Adrenal gland (tissue), 19 donors: ENCODE measurements around the gene PNMT. TPM values are rescaled to one million over a fixed set of nuclear protein-coding genes. Genes with fewer than 3 reads are reported as not detected.

Experiments used
- DNase-seq, 7 donors: peaks; one replicate each; pipeline ENCODE4 v3.0.0-alpha.2; 2019 to 2020
- H3K27ac ChIP-seq, 5 donors: fragments of 200-600 bp; sonication (generic) in 4 of 5; 1 replicate in 3 of 5; 2 replicates in 2 of 5; pipeline versions ENCODE4 v1.5.1 to v1.8.0; 2016 to 2020; ENCODE audit warnings: mild to moderate bottlenecking in 1 of 5
- H3K27me3 ChIP-seq: fragments of 200-600 bp; 2 replicates; pipeline ENCODE4 v1.8.0; 2021
- H3K36me3 ChIP-seq, 2 donors: fragments of 200-600 bp; replicated peaks in 1 of 2; 1 replicate in 1 of 2; 2 replicates in 1 of 2; pipeline versions ENCODE4 v1.5.1 to v1.8.0; 2018 to 2022
- H3K4me1 ChIP-seq, 2 donors: fragments of 200-600 bp; replicated peaks in 1 of 2; 1 replicate in 1 of 2; 2 replicates in 1 of 2; pipeline versions ENCODE4 v1.5.1 to v1.8.0; 2018 to 2021
- H3K4me3 ChIP-seq, 4 donors: fragments of 200-600 bp; sonication (generic) in 3 of 4; one replicate each; pipeline ENCODE4 v1.5.1; 2016 to 2018
- H3K9me3 ChIP-seq, 3 donors: fragments of 200-600 bp; sonication (generic) in 1 of 3; replicated peaks in 1 of 3; 1 replicate in 2 of 3; 2 replicates in 1 of 3; pipeline versions ENCODE4 v1.5.1 to v1.8.0; 2016 to 2021
- POLR2A ChIP-seq, 2 donors: fragments of 450-650 bp; IDR thresholded peaks; one replicate each; pipeline ENCODE4 v1.6.1; 2017; ENCODE audit warnings: antibody characterized with exemption in 2 of 2, mild to moderate bottlenecking in 2 of 2, moderate library complexity in 1 of 2
- WGBS, 4 donors: extraction: QIAGEN DNeasy Blood & Tissue Kit in 2 of 4; methylation state at CpG; one replicate each; pipeline versions ENCODE4 v1.1.5 to v1.1.7; 2013 to 2017; 5-methylcytosine and 5-hydroxymethylcytosine counted together
- intact Hi-C, 2 donors: fragments of 100-400 bp; cut with DNase I; formaldehyde crosslinking; loops; one replicate each; pipeline versions ENCODE4 v1.14.1 to v1.15.0; 2022 to 2023
- long read RNA-seq, 10 donors: library from polyadenylated mRNA in 3 of 10; unstranded in 2 of 10; stranded (forward) in 1 of 10; transcript quantifications; one replicate each; pipeline ENCODE4 v2.0.0 and lab custom pipeline, GENCODE V29; 2021 to 2026
- polyA plus RNA-seq, 3 donors: library from polyadenylated mRNA; stranded (reverse); fragments of 200-250 nt in 2 of 3; fragments of 350-450 nt in 1 of 3; fragmentation: Illumina TruSeq in 1 of 3; extraction: RNeasy Lipid Tissue Mini Kit (QIAGEN cat#74804) in 1 of 3; gene quantifications; one replicate each; pipeline ENCODE4 v1.2.3, GENCODE V29; 2013 to 2014
- total RNA-seq, 9 donors: library from RNA; depleted of rRNA in 4 of 9; stranded (reverse); fragments of >200 nt in 4 of 9; fragments of 120-200 nt in 1 of 9; fragmentation: NEBNext Ultra II Directional in 1 of 9; extraction: Animal tissue kit (Norgen Biotek cat#: 25700) in 1 of 9; gene quantifications; one replicate each; pipeline versions ENCODE4 v1.1.0 to v1.2.4, GENCODE V29; 2013 to 2023
- TF ChIP-seq, protein P1 (sequence below), 6 experiments: fragments of 450-650 bp in 4 of 6; fragments of 200-600 bp in 2 of 6; sonication (generic) in 1 of 6; IDR thresholded peaks; 1 replicate in 5 of 6; 2 replicates in 1 of 6; pipeline versions ENCODE4 v1.5.1 to v1.8.0; 2016 to 2021; ENCODE audit warnings: antibody characterized with exemption in 6 of 6, mild to moderate bottlenecking in 2 of 6, moderate library complexity in 1 of 6
- donor health status: healthy with polysubstance abuse.
- donor health status: Bipolar disorder and iron deficiency.
- donor health status: DM: yes; HTN: yes; CAD: no.
- donor health status: DM: no; HTN: no; CAD: no.
- donor health status: DM: no; HTN: no; CAD: no.
- donor health status: DM: yes; HTN: yes; CAD: no.

Gene PNMT, protein sequence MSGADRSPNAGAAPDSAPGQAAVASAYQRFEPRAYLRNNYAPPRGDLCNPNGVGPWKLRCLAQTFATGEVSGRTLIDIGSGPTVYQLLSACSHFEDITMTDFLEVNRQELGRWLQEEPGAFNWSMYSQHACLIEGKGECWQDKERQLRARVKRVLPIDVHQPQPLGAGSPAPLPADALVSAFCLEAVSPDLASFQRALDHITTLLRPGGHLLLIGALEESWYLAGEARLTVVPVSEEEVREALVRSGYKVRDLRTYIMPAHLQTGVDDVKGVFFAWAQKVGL
- 100 to 1,000 TPM in 3 of 9 donors, 10 to 100 TPM in 1, 1 to 10 TPM in 3, under 1 TPM in 1, not detected in 1; 0.47 to 366 (median 8.4) TPM for total RNA-seq
- 100 to 1,000 TPM; 185 to 593 (median 477) TPM for polyA plus RNA-seq
- long read RNA-seq, donor 1 = 0 reads
- long read RNA-seq, donor 2, partial matches to known transcripts = 0 of 1 reads
- long read RNA-seq, donor 2, other reads (novel, unspliced or antisense) = 0 of 1 reads
- long read RNA-seq, donor 3 = 0 reads
- long read RNA-seq, donor 4 = 0 reads
- long read RNA-seq, donor 5, partial matches to known transcripts = 0 of 3 reads
- long read RNA-seq, donor 5, other reads (novel, unspliced or antisense) = 1 of 3 reads
- long read RNA-seq, donor 6, transcript PNMT-201 (3 exons, 1,253 nt) = major isoform, 387 of 518 reads
- long read RNA-seq, donor 6, partial matches to known transcripts = 27 of 518 reads
- long read RNA-seq, donor 6, other reads (novel, unspliced or antisense) = 100 of 518 reads
- long read RNA-seq, donor 7 = 0 reads
- long read RNA-seq, donor 8 = 0 reads
- long read RNA-seq, donor 9 = 0 reads
- long read RNA-seq, donor 10, transcript PNMT-201 (3 exons, 1,253 nt) = major isoform, 6 of 6 reads
- long read RNA-seq, donor 10, partial matches to known transcripts = 0 of 6 reads
- long read RNA-seq, donor 10, other reads (novel, unspliced or antisense) = 0 of 6 reads

DNA sequence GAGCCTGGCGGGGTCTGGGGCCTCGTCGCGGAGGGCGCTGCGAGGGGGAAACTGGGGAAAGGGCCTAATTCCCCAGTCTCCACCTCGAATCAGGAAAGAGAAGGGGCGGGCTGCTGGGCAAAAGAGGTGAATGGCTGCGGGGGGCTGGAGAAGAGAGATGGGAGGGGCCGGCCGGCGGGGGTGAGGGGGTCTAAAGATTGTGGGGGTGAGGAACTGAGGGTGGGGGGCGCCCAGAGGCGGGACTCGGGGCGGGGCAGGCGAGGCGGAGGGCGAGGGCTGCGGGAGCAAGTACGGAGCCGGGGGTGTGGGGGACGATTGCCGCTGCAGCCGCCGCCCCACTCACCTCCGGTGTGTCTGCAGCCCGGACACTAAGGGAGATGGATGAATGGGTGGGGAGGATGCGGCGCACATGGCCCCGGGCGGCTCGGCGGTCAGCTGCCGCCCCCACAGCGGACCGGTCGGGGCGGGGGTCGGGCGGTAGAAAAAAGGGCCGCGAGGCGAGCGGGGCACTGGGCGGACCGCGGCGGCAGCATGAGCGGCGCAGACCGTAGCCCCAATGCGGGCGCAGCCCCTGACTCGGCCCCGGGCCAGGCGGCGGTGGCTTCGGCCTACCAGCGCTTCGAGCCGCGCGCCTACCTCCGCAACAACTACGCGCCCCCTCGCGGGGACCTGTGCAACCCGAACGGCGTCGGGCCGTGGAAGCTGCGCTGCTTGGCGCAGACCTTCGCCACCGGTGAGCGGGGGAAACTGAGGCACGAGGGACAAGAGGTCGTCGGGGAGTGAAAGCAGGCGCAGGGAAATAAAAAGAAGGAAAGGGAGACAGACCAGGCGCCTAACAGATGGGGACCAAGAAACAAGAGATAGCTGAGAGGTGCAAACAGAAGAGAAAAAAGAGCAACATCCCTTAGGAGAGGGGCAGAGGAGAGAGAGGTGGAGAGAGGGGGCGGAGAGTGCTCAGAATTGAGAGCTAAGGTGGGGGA lies at the start of gene PNMT:
Gene PNMT (plus strand): TSS at position 509 of the 980 bp plus-strand sequence. CDS start 23 bp downstream, at position 532.
- H3K27ac ChIP-seq = peak within 1 kb of the TSS in 1 of 5 donors; percentile 74
- WGBS, 4 donors = 2 to 4% (median 3%) methylated on average over 38 to 85 of the region's 85 CpGs
- DNase-seq = peak; percentile 47 to 84 (median 71)
- H3K9me3 ChIP-seq = no peaks in the 10 kb centered on the region
- intact Hi-C loops = loop anchor here in 1 of 2 donors (2.0 kb wide), 1 partner anchor 45 kb away; no protein-coding TSS in a partner anchor
- H3K4me3 ChIP-seq = peak within 1 kb of the TSS in 1 of 4 donors; percentile 47
- TF ChIP-seq, protein P1, sequence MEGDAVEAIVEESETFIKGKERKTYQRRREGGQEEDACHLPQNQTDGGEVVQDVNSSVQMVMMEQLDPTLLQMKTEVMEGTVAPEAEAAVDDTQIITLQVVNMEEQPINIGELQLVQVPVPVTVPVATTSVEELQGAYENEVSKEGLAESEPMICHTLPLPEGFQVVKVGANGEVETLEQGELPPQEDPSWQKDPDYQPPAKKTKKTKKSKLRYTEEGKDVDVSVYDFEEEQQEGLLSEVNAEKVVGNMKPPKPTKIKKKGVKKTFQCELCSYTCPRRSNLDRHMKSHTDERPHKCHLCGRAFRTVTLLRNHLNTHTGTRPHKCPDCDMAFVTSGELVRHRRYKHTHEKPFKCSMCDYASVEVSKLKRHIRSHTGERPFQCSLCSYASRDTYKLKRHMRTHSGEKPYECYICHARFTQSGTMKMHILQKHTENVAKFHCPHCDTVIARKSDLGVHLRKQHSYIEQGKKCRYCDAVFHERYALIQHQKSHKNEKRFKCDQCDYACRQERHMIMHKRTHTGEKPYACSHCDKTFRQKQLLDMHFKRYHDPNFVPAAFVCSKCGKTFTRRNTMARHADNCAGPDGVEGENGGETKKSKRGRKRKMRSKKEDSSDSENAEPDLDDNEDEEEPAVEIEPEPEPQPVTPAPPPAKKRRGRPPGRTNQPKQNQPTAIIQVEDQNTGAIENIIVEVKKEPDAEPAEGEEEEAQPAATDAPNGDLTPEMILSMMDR (IDR thresholded peaks at IDR 0.05) = peak; percentile 20 to 65 (median 56)
- no peak for TF ChIP-seq POLR2A (IDR thresholded peaks at IDR 0.05)
- H3K36me3 ChIP-seq = no peaks in the 10 kb centered on the region
- H3K27me3 ChIP-seq = peaks cover 23% of the 10 kb centered on the region
- peaks cover 19 to 30% of the 10 kb centered on the region in 2 donors for H3K4me1 ChIP-seq

DNA sequence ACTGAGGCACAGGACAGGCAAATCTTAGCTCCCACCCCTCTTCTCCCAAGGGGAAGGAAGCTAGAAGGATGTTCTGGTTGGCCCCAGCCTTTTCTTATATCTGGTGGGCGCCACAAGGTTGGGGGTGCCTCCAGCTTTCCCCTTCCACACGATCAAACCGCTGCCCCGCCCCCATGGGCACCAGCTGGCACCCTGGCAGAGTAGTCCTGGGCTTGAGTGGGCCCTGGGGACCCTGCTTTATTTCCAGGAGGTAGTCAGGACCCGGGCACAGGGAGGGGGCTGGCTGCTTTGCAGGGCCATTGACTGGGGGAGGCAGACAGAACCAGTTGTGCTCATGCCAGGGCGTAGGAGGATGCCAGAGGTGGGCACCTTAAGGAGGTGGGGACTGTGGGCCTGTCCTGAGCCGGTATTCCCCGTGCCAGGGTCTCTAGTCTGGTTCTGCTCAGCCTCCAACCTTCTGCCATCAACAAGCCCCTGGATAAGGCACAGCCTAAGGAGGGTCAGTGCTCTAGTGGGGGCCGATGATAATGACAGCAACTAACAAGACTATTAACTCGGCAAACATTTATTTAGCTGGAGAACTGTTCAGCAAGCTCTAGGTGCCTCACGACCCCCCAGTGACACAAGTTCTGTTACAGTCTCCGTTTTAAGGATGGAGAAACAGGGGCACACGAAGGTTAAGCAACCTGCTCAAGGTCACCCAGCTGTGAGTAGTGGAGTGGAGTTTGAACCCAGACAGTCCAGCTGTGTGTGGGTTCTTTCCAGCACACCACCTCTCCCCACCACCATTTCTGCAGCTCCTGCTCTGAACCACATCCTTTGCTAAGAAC lies 49.1 kb upstream of the PNMT start:
- Histone ChIP-seq H3K4me1 (peaks cover 6 to 14% of the 10 kb centered on the region in 2 donors), H3K4me3 (no peak overlapping the region), H3K27ac (no peak overlapping the region), H3K9me3 (no peaks in the 10 kb centered on the region), H3K36me3 (no peaks in the 10 kb centered on the region), H3K27me3 (no peaks in the 10 kb centered on the region)
- intact Hi-C loops = no loop called here
- no peak for TF ChIP-seq POLR2A (IDR thresholded peaks at IDR 0.05)
- no peak for DNase-seq
- 38 to 63% (median 54%) methylated on average over 7 to 13 of the region's 13 CpGs for WGBS, 4 donors

DNA sequence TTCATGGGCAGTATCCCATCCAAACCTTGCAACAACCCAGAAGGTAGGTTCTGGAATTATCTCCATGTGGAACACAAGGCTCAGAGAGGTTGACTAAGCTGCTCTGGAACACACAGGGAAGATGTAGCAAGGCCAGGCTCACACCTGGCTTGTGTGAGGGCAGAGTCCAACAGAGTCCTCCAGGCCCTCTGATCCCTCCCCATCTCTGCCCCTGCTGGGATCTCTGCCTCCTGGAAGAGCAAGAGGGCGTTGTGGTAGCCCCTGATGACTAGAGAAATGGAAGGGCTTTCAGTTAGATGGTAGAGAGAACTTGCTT lies 48.5 kb upstream of the PNMT start:
- Histone ChIP-seq H3K4me3 (no peak overlapping the region), H3K9me3 (no peaks in the 10 kb centered on the region), H3K36me3 (no peaks in the 10 kb centered on the region), H3K4me1 (peaks cover 6 to 14% of the 10 kb centered on the region in 2 donors), H3K27me3 (peaks cover 3% of the 10 kb centered on the region), H3K27ac (no peak overlapping the region)
- DNase-seq = no peak
- no peak for TF ChIP-seq POLR2A (IDR thresholded peaks at IDR 0.05)
- TF ChIP-seq, protein P1 (IDR thresholded peaks at IDR 0.05) = no peak
- 64 to 86% (median 79%) methylated on average over 1 of the region's 1 CpG for whole genome bisulfite sequencing, 4 donors
- intact Hi-C loops = loop anchor here in 1 of 2 donors (2.0 kb wide), 1 partner anchor 137 kb away; no protein-coding TSS in a partner anchor
